ENCODE data around the gene NPHP4.
A peak's percentile ranks its signal among the peaks of the same experiment; 100 is the strongest.

NPHP4 gene

DNA sequence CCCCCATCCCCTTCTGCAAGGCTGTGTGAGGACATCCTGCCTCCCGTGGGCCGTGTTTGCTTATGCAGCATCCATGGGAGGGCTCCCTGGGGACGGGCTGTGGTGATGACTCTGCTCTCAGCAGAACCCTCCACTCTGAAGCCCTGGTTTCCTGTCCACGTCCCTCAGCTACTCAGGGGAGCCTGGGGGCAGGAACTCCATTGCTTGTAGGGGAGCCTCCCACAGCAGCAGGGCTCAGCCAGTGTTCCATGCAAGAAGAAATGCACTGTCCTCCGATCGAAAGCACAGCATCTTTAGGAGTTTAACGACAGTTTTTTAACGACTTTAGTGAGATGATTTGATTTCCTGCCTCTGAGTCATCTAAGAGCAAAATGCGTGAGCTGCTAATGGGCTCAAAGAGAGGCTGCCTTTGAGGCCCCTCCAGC lies 45.1 kb upstream of the NPHP4 start:
- TF ChIP-seq, protein P1, sequence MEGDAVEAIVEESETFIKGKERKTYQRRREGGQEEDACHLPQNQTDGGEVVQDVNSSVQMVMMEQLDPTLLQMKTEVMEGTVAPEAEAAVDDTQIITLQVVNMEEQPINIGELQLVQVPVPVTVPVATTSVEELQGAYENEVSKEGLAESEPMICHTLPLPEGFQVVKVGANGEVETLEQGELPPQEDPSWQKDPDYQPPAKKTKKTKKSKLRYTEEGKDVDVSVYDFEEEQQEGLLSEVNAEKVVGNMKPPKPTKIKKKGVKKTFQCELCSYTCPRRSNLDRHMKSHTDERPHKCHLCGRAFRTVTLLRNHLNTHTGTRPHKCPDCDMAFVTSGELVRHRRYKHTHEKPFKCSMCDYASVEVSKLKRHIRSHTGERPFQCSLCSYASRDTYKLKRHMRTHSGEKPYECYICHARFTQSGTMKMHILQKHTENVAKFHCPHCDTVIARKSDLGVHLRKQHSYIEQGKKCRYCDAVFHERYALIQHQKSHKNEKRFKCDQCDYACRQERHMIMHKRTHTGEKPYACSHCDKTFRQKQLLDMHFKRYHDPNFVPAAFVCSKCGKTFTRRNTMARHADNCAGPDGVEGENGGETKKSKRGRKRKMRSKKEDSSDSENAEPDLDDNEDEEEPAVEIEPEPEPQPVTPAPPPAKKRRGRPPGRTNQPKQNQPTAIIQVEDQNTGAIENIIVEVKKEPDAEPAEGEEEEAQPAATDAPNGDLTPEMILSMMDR (IDR thresholded peaks at IDR 0.05; ENCODE audit: insufficient read depth, low read depth, low read length, missing control alignments) = no peak
- no peak overlapping the region for H3K4me3 ChIP-seq (ENCODE audit: low read length)
- DNase-seq (ENCODE audit: low read depth) = no peak

DNA sequence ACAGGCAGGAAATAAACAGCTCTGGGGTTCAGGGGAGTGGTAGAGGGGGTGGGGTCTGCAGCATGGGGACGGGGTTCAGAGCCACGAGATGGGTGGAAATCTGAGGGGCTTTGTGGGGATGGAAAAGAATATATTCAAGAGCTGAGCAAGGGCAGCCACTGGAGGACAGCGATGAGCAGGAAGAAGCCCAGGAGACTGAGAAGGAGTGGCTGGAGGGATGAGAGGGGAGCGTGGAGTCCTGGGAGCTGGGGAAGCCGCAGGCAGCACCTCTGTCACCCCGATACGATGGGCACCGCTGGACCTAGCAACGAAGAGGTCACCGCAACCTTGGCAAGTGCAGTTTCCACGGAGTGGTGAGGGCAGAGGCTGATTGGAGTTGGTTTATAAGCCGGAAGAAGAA lies 43.5 kb upstream of the NPHP4 start:
- no peak for DNase-seq (ENCODE audit: low read depth)
- TF ChIP-seq, protein P1 (IDR thresholded peaks at IDR 0.05; ENCODE audit: insufficient read depth, low read depth, low read length, missing control alignments) = peak; percentile 7
- H3K4me3 ChIP-seq (ENCODE audit: low read length) = no peak overlapping the region

DNA sequence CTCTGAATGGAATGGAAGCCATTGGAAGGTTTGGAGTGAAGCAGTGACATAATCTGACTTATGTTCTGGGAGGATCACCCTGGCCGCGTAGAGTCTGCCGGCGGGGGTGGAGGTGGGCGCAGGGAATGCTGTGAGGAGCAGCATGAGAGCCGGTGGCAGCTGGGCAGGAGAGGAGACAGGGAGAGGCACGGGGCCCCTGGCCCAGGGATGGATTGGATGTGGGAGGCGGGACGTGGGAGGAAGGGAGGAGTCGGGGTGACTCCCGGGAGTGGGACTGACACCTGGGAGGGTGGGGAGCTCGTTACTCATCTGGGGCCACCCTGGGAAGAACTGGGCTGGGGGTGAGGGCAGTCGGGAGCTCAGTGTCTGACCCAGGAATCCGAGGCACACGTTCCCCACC lies 43.1 kb upstream of the NPHP4 start:
- no peak overlapping the region for H3K4me3 ChIP-seq (ENCODE audit: low read length)
- DNase-seq (ENCODE audit: low read depth) = no peak

DNA sequence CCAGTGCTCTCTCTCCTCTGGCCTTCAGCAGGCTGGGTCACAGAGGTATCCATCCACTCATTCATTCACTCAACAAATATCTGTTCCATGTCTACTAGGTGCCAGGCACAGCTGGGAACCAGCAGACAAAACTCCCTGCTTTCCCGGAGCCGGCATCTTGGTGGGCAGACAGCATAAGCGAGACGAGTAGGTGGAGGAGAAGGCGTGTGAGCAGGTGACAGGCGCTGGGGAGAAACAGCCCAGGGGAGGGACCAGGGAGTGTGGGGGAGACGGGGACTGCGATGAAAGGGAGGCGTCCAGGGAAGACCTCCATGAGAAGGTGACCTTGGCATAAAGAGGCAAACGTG lies 42.5 kb upstream of the NPHP4 start:
- H3K4me3 ChIP-seq (ENCODE audit: low read length) = no peak overlapping the region
- TF ChIP-seq, protein P1 (IDR thresholded peaks at IDR 0.05; ENCODE audit: insufficient read depth, low read depth, low read length, missing control alignments) = no peak
- no peak for DNase-seq (ENCODE audit: low read depth)

More for the DNA sequence above, 43.1 kb upstream of the NPHP4 start:
- TF ChIP-seq, protein P1 (IDR thresholded peaks at IDR 0.05; ENCODE audit: insufficient read depth, low read depth, low read length, missing control alignments) = no peak

DNA sequence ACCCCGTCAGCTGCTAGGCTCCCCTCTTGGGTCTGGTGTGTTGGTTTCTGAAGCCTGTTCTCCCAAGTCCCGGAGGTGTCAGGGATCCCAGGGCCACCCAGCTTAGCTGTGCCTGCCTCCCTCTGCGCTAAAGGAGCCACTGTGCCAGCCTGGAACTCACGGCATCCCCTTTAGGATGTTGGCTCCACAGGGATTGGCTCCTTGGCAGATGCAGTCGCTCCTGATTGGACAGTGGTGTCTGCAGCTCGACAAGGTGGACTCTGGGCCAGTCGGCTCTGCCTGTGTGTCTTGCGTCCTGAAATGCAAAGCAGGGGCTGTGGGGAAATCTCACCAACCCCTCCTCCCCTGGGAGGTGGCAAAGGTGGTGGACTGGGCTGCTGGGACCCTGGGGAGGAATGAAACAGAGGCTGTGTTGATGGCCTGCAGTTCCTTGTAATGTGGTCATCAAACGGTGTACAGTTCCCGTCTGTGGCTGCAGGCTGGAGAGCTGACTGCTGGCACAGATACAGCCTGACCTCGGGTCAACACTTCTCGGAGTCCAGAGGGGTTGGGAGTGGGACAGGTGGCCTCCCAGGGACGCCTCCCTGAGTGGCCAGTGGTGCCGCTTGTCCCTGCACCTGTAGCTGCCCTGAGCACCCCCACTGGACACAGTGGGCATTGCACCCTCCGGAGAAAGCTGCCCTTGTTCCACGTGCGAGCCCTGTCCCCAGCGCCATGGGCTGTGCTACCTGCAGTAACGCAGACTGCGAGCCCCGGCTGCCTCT lies 41.9 kb upstream of the NPHP4 start:
- TF ChIP-seq, protein P1 (IDR thresholded peaks at IDR 0.05; ENCODE audit: insufficient read depth, low read depth, low read length, missing control alignments) = peak; percentile 70
- peak; percentile 49 for DNase-seq (ENCODE audit: low read depth)
- no peak overlapping the region for H3K4me3 ChIP-seq (ENCODE audit: low read length)

DNA sequence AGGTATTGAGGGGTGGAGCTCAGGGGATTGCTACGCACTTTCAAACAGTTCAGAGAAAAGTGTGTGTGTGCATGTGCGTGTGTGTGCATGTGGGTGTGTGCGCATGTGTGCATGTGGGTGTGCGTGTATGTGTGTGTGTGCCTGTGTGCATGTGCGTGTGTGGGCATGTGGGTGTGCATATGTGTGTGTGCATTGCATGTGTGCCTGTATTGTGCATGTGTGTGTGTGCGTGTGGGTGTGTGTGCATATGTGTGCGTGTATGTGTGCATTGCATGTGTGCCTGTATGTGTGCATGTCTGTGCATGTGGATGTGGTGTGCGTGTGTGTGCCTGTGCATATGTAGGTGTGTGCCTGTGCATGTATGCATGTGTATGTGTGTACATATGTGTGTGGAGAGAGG lies 40.9 kb upstream of the NPHP4 start:
- DNase-seq (ENCODE audit: low read depth) = no peak
- no peak overlapping the region for H3K4me3 ChIP-seq (ENCODE audit: low read length)
- TF ChIP-seq, protein P1 (IDR thresholded peaks at IDR 0.05; ENCODE audit: insufficient read depth, low read depth, low read length, missing control alignments) = no peak
